Large intestine (tissue), 12 donors: ENCODE data around the gene LSM7. TPM values are rescaled to one million over a fixed set of nuclear protein-coding genes. Genes with fewer than 3 reads are reported as not detected.
A peak's percentile ranks its signal among the peaks of the same experiment; 100 is the strongest.

Experiments used
- DNase-seq, 2 donors: peaks; one replicate each; pipeline versions ENCODE4 v3.0.0 to v3.0.0-alpha.2; 2013
- H3K27ac ChIP-seq: one replicate; pipeline ENCODE4 v1.5.1; 2013; ENCODE audit warnings: low read length
- H3K27me3 ChIP-seq: 2 replicates; pipeline ENCODE4 v1.6.1; 2013; ENCODE audit warnings: low read length; ENCODE audit not compliant: control insufficient read depth, insufficient read depth
- H3K36me3 ChIP-seq: 2 replicates; pipeline ENCODE4 v1.6.1; 2013; ENCODE audit warnings: low read length; ENCODE audit not compliant: control insufficient read depth, insufficient read depth
- H3K4me1 ChIP-seq: one replicate; pipeline ENCODE4 v1.6.1; 2013; ENCODE audit warnings: low read length; ENCODE audit not compliant: control insufficient read depth, insufficient read depth
- H3K4me3 ChIP-seq: one replicate; pipeline ENCODE4 v1.5.1; 2013; ENCODE audit warnings: low read length
- H3K9me3 ChIP-seq: one replicate; pipeline ENCODE4 v1.6.1; 2013; ENCODE audit warnings: mild to moderate bottlenecking, low read depth, low read length, moderate library complexity; ENCODE audit not compliant: control insufficient read depth
- WGBS: methylation state at CpG from one replicate; pipeline ENCODE4 v1.1.5; 2013; ENCODE audit warnings: low lambda C conversion rate; ENCODE audit not compliant: insufficient coverage; 5-methylcytosine and 5-hydroxymethylcytosine counted together
- long read RNA-seq, 11 donors: transcript quantifications; one replicate each; lab custom pipeline, GENCODE V29; 2026
- polyA plus RNA-seq: library from polyadenylated mRNA; unstranded; fragments of 120-200 nt; gene quantifications from one replicate; pipeline ENCODE4 v1.2.1, GENCODE V29; 2013

The LSM7 gene
- polyA plus RNA-seq, result 152 TPM
- long read RNA-seq, donor 1, transcript LSM7-204 (3 exons, 575 nt), result minor isoform, 8 of 58 reads
- long read RNA-seq, donor 1, transcript LSM7-201 (4 exons, 529 nt), result major isoform, 33 of 58 reads
- long read RNA-seq, donor 1, partial matches to known transcripts, result 8 of 58 reads
- long read RNA-seq, donor 1, other reads (novel, unspliced or antisense), result 0 of 58 reads
- long read RNA-seq, donor 2, transcript LSM7-201 (4 exons, 529 nt), result major isoform, 59 of 113 reads
- long read RNA-seq, donor 2, transcript LSM7-206 (2 exons, 710 nt), result minor isoform, 11 of 113 reads
- long read RNA-seq, donor 2, transcript LSM7-204 (3 exons, 575 nt), result minor isoform, 19 of 113 reads
- long read RNA-seq, donor 2, transcript LSM7-203 (4 exons, 512 nt), result minor isoform, 22 of 113 reads
- long read RNA-seq, donor 2, partial matches to known transcripts, result 0 of 113 reads
- long read RNA-seq, donor 2, other reads (novel, unspliced or antisense), result 0 of 113 reads
- long read RNA-seq, donor 3, result 0 reads
- long read RNA-seq, donor 4, transcript LSM7-201 (4 exons, 529 nt), result major isoform, 10 of 14 reads
- long read RNA-seq, donor 4, partial matches to known transcripts, result 0 of 14 reads
- long read RNA-seq, donor 4, other reads (novel, unspliced or antisense), result 0 of 14 reads
- long read RNA-seq, donor 5, transcript LSM7-203 (4 exons, 512 nt), result minor isoform, 11 of 74 reads
- long read RNA-seq, donor 5, transcript LSM7-201 (4 exons, 529 nt), result major isoform, 41 of 74 reads
- long read RNA-seq, donor 5, transcript LSM7-204 (3 exons, 575 nt), result minor isoform, 12 of 74 reads
- long read RNA-seq, donor 5, partial matches to known transcripts, result 6 of 74 reads
- long read RNA-seq, donor 5, other reads (novel, unspliced or antisense), result 0 of 74 reads
- long read RNA-seq, donor 6, transcript LSM7-206 (2 exons, 710 nt), result minor isoform, 9 of 93 reads
- long read RNA-seq, donor 6, transcript LSM7-204 (3 exons, 575 nt), result minor isoform, 13 of 93 reads
- long read RNA-seq, donor 6, transcript LSM7-203 (4 exons, 512 nt), result minor isoform, 18 of 93 reads
- long read RNA-seq, donor 6, transcript LSM7-201 (4 exons, 529 nt), result major isoform, 51 of 93 reads
- long read RNA-seq, donor 6, partial matches to known transcripts, result 0 of 93 reads
- long read RNA-seq, donor 6, other reads (novel, unspliced or antisense), result 0 of 93 reads
- long read RNA-seq, donor 7, transcript LSM7-201 (4 exons, 529 nt), result major isoform, 26 of 57 reads
- long read RNA-seq, donor 7, transcript LSM7-204 (3 exons, 575 nt), result minor isoform, 9 of 57 reads
- long read RNA-seq, donor 7, transcript LSM7-203 (4 exons, 512 nt), result minor isoform, 10 of 57 reads
- long read RNA-seq, donor 7, partial matches to known transcripts, result 9 of 57 reads
- long read RNA-seq, donor 7, other reads (novel, unspliced or antisense), result 0 of 57 reads
- long read RNA-seq, donor 8, transcript LSM7-203 (4 exons, 512 nt), result minor isoform, 10 of 140 reads
- long read RNA-seq, donor 8, transcript LSM7-206 (2 exons, 710 nt), result minor isoform, 7 of 140 reads
- long read RNA-seq, donor 8, transcript LSM7-201 (4 exons, 529 nt), result major isoform, 90 of 140 reads
- long read RNA-seq, donor 8, transcript LSM7-204 (3 exons, 575 nt), result minor isoform, 15 of 140 reads
- long read RNA-seq, donor 8, partial matches to known transcripts, result 18 of 140 reads
- long read RNA-seq, donor 8, other reads (novel, unspliced or antisense), result 0 of 140 reads
- long read RNA-seq, donor 9, transcript LSM7-201 (4 exons, 529 nt), result major isoform, 55 of 96 reads
- long read RNA-seq, donor 9, transcript LSM7-203 (4 exons, 512 nt), result minor isoform, 15 of 96 reads
- long read RNA-seq, donor 9, transcript LSM7-206 (2 exons, 710 nt), result minor isoform, 7 of 96 reads
- long read RNA-seq, donor 9, transcript LSM7-204 (3 exons, 575 nt), result minor isoform, 18 of 96 reads
- long read RNA-seq, donor 9, partial matches to known transcripts, result 0 of 96 reads
- long read RNA-seq, donor 9, other reads (novel, unspliced or antisense), result 0 of 96 reads
- long read RNA-seq, donor 10, transcript LSM7-206 (2 exons, 710 nt), result minor isoform, 11 of 119 reads
- long read RNA-seq, donor 10, transcript LSM7-203 (4 exons, 512 nt), result minor isoform, 13 of 119 reads
- long read RNA-seq, donor 10, transcript LSM7-201 (4 exons, 529 nt), result major isoform, 61 of 119 reads
- long read RNA-seq, donor 10, transcript LSM7-204 (3 exons, 575 nt), result minor isoform, 14 of 119 reads
- long read RNA-seq, donor 10, partial matches to known transcripts, result 19 of 119 reads
- long read RNA-seq, donor 10, other reads (novel, unspliced or antisense), result 0 of 119 reads
- long read RNA-seq, donor 11, transcript LSM7-201 (4 exons, 529 nt), result major isoform, 30 of 69 reads
- long read RNA-seq, donor 11, transcript LSM7-204 (3 exons, 575 nt), result minor isoform, 10 of 69 reads
- long read RNA-seq, donor 11, transcript LSM7-203 (4 exons, 512 nt), result minor isoform, 13 of 69 reads
- long read RNA-seq, donor 11, partial matches to known transcripts, result 14 of 69 reads
- long read RNA-seq, donor 11, other reads (novel, unspliced or antisense), result 0 of 69 reads

DNA sequence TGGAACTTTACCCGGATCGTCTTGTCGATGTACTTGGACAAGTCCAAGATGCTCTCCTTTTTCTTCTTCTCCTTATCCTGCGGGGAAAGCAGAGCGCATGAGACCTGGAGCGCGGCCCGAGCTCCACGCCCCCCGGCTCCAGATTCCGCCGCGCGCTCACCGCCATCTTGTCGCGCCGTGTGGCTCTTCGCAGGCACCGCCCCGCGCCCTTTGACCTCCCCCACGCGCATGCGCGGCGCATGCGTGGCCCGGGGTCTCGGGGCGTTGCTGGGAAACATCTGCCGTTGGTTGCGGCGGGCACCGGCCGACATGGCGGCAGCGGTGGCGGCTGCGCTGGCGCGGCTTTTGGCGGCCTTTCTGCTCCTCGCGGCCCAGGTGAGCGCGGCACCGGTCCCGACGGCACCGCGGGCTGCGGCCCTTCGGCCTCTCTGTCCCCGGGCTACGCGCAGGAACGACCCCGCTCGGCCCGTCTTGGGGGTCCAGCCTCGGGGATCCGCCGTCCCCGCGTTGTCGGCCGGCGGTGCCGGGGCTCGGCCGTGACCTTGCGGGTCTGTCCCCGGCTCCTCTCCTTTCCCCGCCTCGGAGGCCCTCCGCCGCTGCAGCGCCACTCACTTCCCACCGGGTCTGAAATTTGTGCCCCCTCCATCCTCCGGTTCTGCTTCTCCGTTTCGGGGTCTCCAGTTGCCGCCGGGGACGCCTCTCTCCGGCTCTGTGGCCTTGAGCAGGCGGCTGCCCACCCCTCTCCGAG lies at the start of gene LSM7, which contains the start of gene SPPL2B:
Gene LSM7, minus strand, starts transcription at position 186 of the 748 bp plus-strand sequence. Its CDS starts 20 bp downstream, at position 166.
Gene SPPL2B, plus strand, starts transcription at position 284 of the 748 bp plus-strand sequence. Its CDS starts 26 bp downstream, at position 310.
- DNase-seq, result peak; percentile 91 to 95
- no CpG with 5 or more reads among the region's 89 CpGs for WGBS
- Histone ChIP-seq H3K4me1 (peaks cover 34% of the 10 kb centered on the region), H3K27me3 (no peaks in the 10 kb centered on the region), H3K9me3 (peaks cover 3% of the 10 kb centered on the region), H3K27ac (peak within 1 kb of the TSS; percentile 97), H3K4me3 (peak within 1 kb of the TSS; percentile 95), H3K36me3 (peaks cover 23% of the 10 kb centered on the region)

DNA sequence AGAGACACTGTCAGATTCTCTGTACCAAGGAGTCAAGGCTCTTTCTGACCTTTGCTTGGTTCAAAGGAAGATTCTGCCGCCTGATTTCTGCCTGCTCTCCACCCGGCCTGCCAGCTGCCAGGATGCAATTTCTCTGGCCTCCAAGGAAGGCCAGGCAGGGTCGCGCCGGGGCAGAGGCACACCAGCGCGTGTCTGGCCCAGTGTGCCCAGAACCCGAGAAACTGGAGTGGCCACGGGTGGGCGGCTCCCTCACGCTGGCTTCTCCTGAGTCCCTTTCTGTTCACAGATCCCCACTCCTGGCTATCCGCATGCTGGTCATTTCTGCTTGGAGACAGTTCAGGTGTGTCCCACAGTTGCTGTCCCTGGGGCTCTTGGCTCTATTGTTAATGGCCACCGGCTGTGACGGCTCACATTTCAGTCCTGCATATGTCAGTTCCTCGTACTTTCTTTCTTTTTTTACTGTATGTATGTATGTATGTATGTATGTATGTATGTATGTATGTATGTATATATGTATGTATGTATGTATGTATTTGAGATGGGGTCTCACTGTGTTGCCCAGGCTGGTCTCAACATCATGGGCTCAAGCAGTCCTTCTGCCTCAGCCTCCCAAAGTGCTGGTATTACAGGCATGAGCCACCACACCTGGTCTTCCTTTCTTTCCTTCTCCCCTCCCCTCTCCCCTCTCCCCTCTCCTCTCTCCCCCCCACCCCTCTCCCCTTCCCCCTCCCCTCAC lies 48.6 kb upstream of the LSM7 start:
- H3K4me1 ChIP-seq, result peaks cover 4% of the 10 kb centered on the region
- peaks cover 6% of the 10 kb centered on the region for H3K27me3 ChIP-seq
- peaks cover 9% of the 10 kb centered on the region for H3K9me3 ChIP-seq
- no peak for DNase-seq
- no peaks in the 10 kb centered on the region for H3K36me3 ChIP-seq
- no CpG with 5 or more reads among the region's 15 CpGs for WGBS
- H3K27ac ChIP-seq, result no peak overlapping the region
- H3K4me3 ChIP-seq, result no peak overlapping the region

DNA sequence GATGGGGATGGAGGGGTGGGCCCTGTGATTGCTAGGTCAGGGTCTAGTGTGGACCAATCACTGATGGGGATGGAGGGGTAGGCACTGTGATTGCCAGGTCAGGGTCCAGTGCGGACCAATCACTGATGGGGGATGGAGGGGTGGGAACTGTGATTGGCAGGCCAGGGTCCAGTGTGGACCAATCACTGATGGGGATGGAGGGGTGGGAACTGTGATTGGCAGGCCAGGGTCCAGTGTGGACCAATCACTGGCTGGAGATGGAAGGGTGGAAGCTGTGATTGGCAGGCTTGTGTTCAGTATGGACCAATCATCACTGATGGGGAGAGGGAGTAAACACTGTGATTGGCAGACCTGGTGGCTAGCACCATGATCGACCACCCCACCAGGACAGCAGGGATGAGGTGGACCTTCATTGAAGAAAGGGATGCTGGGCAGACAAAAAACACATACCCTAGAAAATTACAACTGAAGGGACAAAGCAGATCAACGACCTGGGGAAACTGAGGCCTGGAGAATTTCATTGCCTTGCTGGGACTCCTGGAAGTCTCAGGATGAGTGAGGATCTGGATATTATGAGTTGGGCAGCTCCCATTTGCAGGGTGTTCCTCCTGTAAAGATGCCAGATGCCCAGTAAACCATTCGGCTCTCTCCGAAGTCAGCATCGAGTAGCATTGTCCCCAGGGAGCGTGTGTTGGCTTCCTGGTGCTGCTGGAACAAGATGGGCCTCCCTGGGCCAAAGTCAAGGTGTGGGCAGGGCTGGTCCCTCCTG lies 47.2 kb upstream of the LSM7 start:
- H3K27me3 ChIP-seq, result peaks cover 2% of the 10 kb centered on the region
- no peak overlapping the region for H3K27ac ChIP-seq
- no peaks in the 10 kb centered on the region for H3K36me3 ChIP-seq
- no peak overlapping the region for H3K4me3 ChIP-seq
- H3K4me1 ChIP-seq, result peaks cover 4% of the 10 kb centered on the region
- WGBS, result no CpG with 5 or more reads among the region's 7 CpGs
- no peak for DNase-seq
- peaks cover 9% of the 10 kb centered on the region for H3K9me3 ChIP-seq

DNA sequence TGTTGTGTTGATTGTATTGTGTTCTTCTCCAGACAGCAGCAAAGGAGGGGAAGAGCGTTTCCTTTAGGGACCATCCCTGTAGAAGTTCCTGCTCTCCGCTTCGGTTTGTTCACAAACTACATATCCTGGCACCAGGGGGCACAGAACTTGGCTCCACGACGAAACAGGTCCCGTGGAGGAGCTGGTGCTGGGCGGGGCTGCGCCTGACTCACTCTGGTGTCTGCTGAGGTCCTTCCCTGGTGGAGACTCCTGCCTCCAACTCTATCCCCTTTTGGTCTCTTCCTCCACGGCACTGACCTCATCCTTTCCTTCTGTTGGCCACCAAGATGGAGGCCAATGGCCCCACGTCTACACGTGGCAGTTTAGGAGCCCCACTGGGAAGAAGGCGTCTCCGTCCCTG lies 46.4 kb upstream of the LSM7 start:
- DNase-seq, result no peak
- Histone ChIP-seq H3K27ac (no peak overlapping the region), H3K27me3 (peaks cover 2% of the 10 kb centered on the region), H3K36me3 (no peaks in the 10 kb centered on the region), H3K9me3 (peaks cover 3% of the 10 kb centered on the region), H3K4me1 (peaks cover 4% of the 10 kb centered on the region), H3K4me3 (no peak overlapping the region)
- WGBS, result no CpG with 5 or more reads among the region's 13 CpGs

DNA sequence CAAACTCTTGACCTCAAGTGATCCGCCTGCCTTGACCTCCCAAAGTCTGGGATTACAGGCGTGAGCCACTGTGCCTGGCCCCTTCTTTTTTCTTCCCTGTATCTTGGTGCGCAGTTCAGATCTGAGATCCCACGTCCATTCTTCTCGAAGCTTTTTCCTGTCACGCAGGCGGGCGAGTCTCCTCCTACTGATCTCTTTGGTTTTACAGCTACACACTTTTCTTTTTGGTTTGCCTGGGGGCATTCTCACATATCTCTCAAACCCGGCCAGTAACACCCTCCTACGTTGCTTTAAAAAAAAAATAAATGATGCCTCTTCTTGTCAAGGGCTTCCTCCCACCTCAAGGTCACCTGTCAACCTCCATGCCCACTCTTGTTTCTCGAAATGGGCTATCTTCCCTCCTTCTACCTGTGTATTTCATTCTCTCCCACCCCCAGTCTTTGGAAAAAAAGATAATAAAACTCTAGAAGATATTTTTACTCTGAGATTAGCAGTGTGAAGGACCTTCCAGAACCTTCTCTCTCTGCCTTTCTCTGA lies 43.8 kb upstream of the LSM7 start:
- no peak overlapping the region for H3K4me3 ChIP-seq
- H3K36me3 ChIP-seq, result no peaks in the 10 kb centered on the region
- DNase-seq, result no peak
- H3K9me3 ChIP-seq, result peaks cover 3% of the 10 kb centered on the region
- WGBS, result 87% methylated on average over 4 of the region's 11 CpGs
- H3K27me3 ChIP-seq, result peaks cover 2% of the 10 kb centered on the region
- H3K4me1 ChIP-seq, result peaks cover 4% of the 10 kb centered on the region
- no peak overlapping the region for H3K27ac ChIP-seq

DNA sequence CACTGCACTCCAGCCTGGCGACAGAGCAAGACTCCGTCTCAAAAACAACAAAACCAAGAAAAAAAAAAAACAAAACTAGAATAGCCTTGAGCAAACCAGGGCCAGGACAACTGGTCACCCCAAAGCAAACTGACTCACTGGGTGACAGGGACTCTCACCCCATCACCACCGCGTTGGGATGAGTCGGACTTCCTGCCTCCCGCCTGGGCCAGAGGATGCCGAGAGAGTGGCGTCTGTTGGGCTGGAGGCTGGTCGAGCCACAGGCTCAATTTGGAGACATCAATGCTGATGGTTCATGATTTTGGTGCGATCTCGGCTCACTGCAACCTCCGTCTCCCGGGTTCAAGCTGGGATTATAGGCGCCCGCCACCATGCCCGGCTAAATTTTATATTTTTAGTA lies 43.3 kb upstream of the LSM7 start:
- no peak overlapping the region for H3K4me3 ChIP-seq
- WGBS, result no CpG with 5 or more reads among the region's 16 CpGs
- H3K36me3 ChIP-seq, result no peaks in the 10 kb centered on the region
- DNase-seq, result no peak
- peaks cover 3% of the 10 kb centered on the region for H3K9me3 ChIP-seq
- H3K27ac ChIP-seq, result no peak overlapping the region
- H3K27me3 ChIP-seq, result peaks cover 2% of the 10 kb centered on the region
- H3K4me1 ChIP-seq, result peaks cover 4% of the 10 kb centered on the region

DNA sequence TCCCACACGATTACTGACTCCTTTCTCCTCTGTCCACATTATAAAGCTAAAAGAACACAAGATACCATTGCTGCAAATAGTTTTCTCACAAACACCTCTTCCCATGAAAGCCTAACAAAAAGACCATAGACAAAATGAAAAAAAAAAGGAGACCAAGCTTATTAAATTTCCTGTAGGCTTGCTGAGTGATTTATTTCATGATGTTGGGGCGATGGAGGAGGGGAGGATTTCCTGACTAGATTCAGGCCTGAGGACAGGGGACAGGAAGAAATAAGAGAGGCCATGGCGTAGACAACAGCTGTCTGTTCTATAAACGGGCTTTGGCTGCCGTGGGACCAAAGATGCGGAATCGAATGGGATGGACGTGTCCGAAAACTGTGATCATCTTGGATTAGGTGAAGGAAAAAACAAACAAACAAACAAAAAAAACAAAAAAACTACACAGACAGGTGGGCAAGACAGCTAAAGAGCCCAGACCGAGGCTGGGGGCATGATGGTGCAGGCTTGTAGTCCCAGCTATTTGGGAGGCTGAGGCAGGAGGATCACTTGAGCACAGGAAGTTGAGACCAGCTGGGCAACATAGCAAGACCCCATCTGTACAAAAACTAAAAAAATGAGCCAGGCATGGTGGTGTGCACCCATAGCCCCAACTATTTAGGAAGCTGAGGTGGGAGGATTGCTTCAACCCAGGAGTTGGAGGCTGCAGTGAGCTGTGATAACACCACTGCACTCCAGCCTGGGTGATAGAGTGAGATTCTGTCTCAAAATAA lies 37.0 kb upstream of the LSM7 start:
- Histone ChIP-seq H3K27me3 (peaks cover 21% of the 10 kb centered on the region), H3K36me3 (no peaks in the 10 kb centered on the region), H3K4me3 (no peak overlapping the region), H3K9me3 (peaks cover 10% of the 10 kb centered on the region), H3K27ac (no peak overlapping the region), H3K4me1 (no peaks in the 10 kb centered on the region)
- WGBS, result 27% methylated on average over 1 of the region's 10 CpGs
- DNase-seq, result no peak
